ENCODE data around the gene PPM1K. TPM values are rescaled to one million over a fixed set of nuclear protein-coding genes. Genes with fewer than 3 reads are reported as not detected.

The PPM1K gene
- total RNA-seq, 3 donors from 2014 or later = 13.8 to 26.2 (median 20.5) TPM

- no peaks in the 10 kb centered on the region for H3K4me1 ChIP-seq
- H3K9me3 ChIP-seq = no peaks in the 10 kb centered on the region
- H3K27ac ChIP-seq = no peak overlapping the region
- no peak overlapping the region for H3K4me3 ChIP-seq
- H3K36me3 ChIP-seq = no peaks in the 10 kb centered on the region
- intact Hi-C loops (cut with DNase I; ENCODE audit: low total_unique reads) = no loop called here
- no peak for DNase-seq (ENCODE audit: low spot score in 2 of 2)
- H3K27me3 ChIP-seq = no peaks in the 10 kb centered on the region
- TF ChIP-seq CTCF (IDR thresholded peaks at IDR 0.05) (no peak), POLR2A (IDR thresholded peaks at IDR 0.05) (no peak), POLR2AphosphoS5 (IDR thresholded peaks at IDR 0.05) (no peak)
Observed at GRCh38 chr4:88268913-88269312, 15.4 kb downstream of the PPM1K start.

- no peaks in the 10 kb centered on the region for H3K27me3 ChIP-seq
- H3K27ac ChIP-seq = no peak overlapping the region
- H3K9me3 ChIP-seq = no peaks in the 10 kb centered on the region
- no peaks in the 10 kb centered on the region for H3K36me3 ChIP-seq
- no peak for TF ChIP-seq POLR2A (IDR thresholded peaks at IDR 0.05)
- no peak for TF ChIP-seq POLR2AphosphoS5 (IDR thresholded peaks at IDR 0.05)
- no peak for TF ChIP-seq CTCF (IDR thresholded peaks at IDR 0.05)
- no peaks in the 10 kb centered on the region for H3K4me1 ChIP-seq
- H3K4me3 ChIP-seq = no peak overlapping the region
- intact Hi-C loops (cut with DNase I; ENCODE audit: low total_unique reads) = no loop called here
- no peak for DNase-seq (ENCODE audit: low spot score in 2 of 2)
Observed at GRCh38 chr4:88264336-88264735, 20.0 kb downstream of the PPM1K start.

- H3K4me3 ChIP-seq = no peak overlapping the region
- intact Hi-C loops (cut with DNase I; ENCODE audit: low total_unique reads) = no loop called here
- no peaks in the 10 kb centered on the region for H3K4me1 ChIP-seq
- no peaks in the 10 kb centered on the region for H3K9me3 ChIP-seq
- H3K27ac ChIP-seq = no peak overlapping the region
- no peak for TF ChIP-seq CTCF (IDR thresholded peaks at IDR 0.05)
- TF ChIP-seq POLR2A (IDR thresholded peaks at IDR 0.05) = no peak
- TF ChIP-seq POLR2AphosphoS5 (IDR thresholded peaks at IDR 0.05) = no peak
- no peak for DNase-seq (ENCODE audit: low spot score in 2 of 2)
- no peaks in the 10 kb centered on the region for H3K36me3 ChIP-seq
- H3K27me3 ChIP-seq = no peaks in the 10 kb centered on the region
Observed at GRCh38 chr4:88257726-88258125, 26.6 kb downstream of the PPM1K start.

- no peaks in the 10 kb centered on the region for H3K4me1 ChIP-seq
- no peak for DNase-seq (ENCODE audit: low spot score in 2 of 2)
- no peak overlapping the region for H3K27ac ChIP-seq
- H3K4me3 ChIP-seq = no peak overlapping the region
- H3K36me3 ChIP-seq = no peaks in the 10 kb centered on the region
- TF ChIP-seq POLR2AphosphoS5 (IDR thresholded peaks at IDR 0.05) (no peak), CTCF (IDR thresholded peaks at IDR 0.05) (no peak), POLR2A (IDR thresholded peaks at IDR 0.05) (no peak)
- intact Hi-C loops (cut with DNase I; ENCODE audit: low total_unique reads) = no loop called here
- no peaks in the 10 kb centered on the region for H3K27me3 ChIP-seq
- H3K9me3 ChIP-seq = no peaks in the 10 kb centered on the region
Observed at GRCh38 chr4:88255111-88255510, 29.2 kb downstream of the PPM1K start.

- Histone ChIP-seq H3K4me3 (no peak overlapping the region), H3K36me3 (no peaks in the 10 kb centered on the region), H3K9me3 (no peaks in the 10 kb centered on the region), H3K27me3 (no peaks in the 10 kb centered on the region), H3K27ac (no peak overlapping the region), H3K4me1 (no peaks in the 10 kb centered on the region)
- no peak for DNase-seq (ENCODE audit: low spot score in 2 of 2)
- intact Hi-C loops (cut with DNase I; ENCODE audit: low total_unique reads) = no loop called here
- TF ChIP-seq CTCF (IDR thresholded peaks at IDR 0.05) = no peak
- no peak for TF ChIP-seq POLR2AphosphoS5 (IDR thresholded peaks at IDR 0.05)
- no peak for TF ChIP-seq POLR2A (IDR thresholded peaks at IDR 0.05)
Observed at GRCh38 chr4:88251924-88252323, 32.4 kb downstream of the PPM1K start.
